ENCODE results near the gene RBM6. TPM values are rescaled to one million over a fixed set of nuclear protein-coding genes. Genes with fewer than 3 reads are reported as not detected.
"Not testable (repeated sequence)": the region's sequence is repeated elsewhere in the genome, so short reads cannot be mapped to it uniquely, and the experiment has no call there.

The RBM6 gene
- total RNA-seq, 2 experiments from 2014 or later: 90.8 to 95.2 TPM

DNA sequence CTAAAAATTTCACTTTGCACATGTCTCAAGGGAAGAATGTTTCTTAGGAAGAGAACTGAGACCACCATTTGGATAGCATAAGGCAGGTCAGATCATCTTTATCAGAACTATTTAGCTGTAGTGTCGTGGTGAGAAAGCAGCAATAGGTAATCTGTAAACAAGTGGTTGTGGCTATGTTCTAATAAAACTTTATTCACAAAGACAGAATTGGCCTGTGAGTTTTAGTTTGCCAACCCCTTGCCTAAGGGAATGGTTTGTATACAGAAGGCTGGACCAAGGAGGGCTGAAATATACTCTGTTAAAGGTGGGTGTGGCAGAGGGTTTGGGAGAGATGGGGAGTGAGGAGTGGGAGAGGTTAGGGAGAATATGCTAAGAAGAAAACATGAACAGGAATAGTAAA is 138.1 kb downstream of the RBM6 start:
- no peak for ATAC-seq
- ChIA-PET CTCF (no interaction called here), POLR2A (no interaction called here)
- Mint-ChIP-seq H3K27ac (peak overlapping the region; percentile 51), H3K4me1 (ENCODE audit: low read depth) (peaks cover 13% of the 10 kb centered on the region), H3K9me3 (no peaks in the 10 kb centered on the region), H3K36me3 (ENCODE audit: low read depth) (peaks cover 22% of the 10 kb centered on the region), H3K4me3 (no peak overlapping the region), H3K27me3 (no peaks in the 10 kb centered on the region)
- DNase-seq: no peak
- intact Hi-C loops (cut with micrococcal nuclease): no loop called here
- TF ChIP-seq, protein P1, sequence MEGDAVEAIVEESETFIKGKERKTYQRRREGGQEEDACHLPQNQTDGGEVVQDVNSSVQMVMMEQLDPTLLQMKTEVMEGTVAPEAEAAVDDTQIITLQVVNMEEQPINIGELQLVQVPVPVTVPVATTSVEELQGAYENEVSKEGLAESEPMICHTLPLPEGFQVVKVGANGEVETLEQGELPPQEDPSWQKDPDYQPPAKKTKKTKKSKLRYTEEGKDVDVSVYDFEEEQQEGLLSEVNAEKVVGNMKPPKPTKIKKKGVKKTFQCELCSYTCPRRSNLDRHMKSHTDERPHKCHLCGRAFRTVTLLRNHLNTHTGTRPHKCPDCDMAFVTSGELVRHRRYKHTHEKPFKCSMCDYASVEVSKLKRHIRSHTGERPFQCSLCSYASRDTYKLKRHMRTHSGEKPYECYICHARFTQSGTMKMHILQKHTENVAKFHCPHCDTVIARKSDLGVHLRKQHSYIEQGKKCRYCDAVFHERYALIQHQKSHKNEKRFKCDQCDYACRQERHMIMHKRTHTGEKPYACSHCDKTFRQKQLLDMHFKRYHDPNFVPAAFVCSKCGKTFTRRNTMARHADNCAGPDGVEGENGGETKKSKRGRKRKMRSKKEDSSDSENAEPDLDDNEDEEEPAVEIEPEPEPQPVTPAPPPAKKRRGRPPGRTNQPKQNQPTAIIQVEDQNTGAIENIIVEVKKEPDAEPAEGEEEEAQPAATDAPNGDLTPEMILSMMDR (IDR thresholded peaks at IDR 0.05): no peak

GRCh38 chr3:50078622-50079021 is 138.7 kb downstream of the RBM6 start:
- Mint-ChIP-seq H3K4me3 (no peak overlapping the region), H3K36me3 (ENCODE audit: low read depth) (peaks cover 18% of the 10 kb centered on the region), H3K9me3 (no peaks in the 10 kb centered on the region), H3K27me3 (no peaks in the 10 kb centered on the region), H3K27ac (peak overlapping the region; percentile 51), H3K4me1 (ENCODE audit: low read depth) (peaks cover 16% of the 10 kb centered on the region)
- ATAC-seq: peak; percentile 30
- intact Hi-C loops (cut with micrococcal nuclease): no loop called here
- CTCF ChIA-PET: no interaction called here
- TF ChIP-seq, protein P1 (IDR thresholded peaks at IDR 0.05): no peak
- no peak for DNase-seq
- POLR2A ChIA-PET: no interaction called here

DNA sequence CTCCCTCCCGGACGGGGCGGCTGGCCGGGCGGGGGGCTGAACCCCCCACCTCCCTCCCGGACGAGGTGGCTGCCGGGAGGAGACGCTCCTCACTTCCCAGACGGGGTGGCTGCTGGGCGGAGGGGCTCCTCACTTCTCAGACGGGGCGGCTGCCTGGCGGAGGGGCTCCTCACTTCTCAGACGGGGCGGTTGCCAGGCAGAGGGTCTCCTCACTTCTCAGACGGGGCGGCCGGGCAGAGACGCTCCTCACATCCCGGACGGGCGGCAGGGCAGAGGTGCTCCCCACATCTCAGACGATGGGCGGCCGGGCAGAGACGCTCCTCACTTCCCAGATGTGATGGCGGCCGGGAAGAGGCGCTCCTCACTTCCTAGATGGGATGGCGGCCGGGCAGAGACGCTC is 145.0 kb downstream of the RBM6 start:
- POLR2A ChIA-PET: not testable (repeated sequence)

DNA sequence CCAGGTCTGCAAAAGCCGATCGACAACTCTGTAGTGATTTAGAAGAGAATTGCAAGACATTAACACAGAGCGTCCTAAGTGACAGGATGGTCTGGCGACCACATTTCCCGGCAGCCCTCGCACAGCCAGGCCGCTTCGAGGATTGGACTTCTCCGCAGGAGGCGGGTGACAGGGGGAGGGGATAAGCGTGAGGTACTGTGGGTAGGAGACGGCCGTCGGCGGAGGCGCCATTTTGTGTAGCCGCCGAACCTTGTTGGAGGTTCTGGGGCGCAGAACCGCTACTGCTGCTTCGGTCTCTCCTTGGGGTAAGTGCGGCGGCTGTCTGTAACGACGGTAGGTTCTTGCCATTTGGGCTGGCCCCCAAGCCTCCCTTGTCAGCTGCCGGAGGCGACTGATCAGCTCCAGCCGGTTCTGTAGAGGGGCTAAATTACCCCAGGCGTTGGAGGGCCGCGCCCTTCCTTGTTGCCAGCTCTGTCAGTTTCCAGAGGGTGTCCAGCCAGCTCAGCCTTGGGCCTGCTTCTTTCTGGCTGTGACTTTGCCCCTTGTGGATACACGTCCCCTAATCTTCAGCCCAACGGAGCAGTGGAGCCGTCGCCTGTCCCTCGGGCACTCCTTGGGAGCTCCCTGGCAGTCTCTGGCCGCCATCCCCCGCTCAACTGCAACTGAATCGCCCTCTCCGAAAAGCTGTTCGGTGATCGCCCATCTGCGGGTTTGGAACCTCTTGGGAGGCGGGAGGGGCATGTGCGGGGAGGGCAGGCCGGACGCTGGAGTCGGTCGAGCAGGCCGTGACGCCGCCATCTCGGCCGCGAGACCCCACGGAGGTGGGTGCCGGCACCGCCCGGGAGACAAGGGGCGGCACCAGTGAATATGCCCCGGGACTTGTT is 149.0 kb downstream of the RBM6 start, which contains the start of gene RBM5:
RBM5 (plus strand) TSS at position 195 of the 884 bp plus-strand sequence. CDS start 1,516 bp downstream, outside the sequence.
- Mint-ChIP-seq H3K4me3 (peak within 1 kb of the TSS; percentile 99), H3K4me1 (ENCODE audit: low read depth) (peaks cover 29% of the 10 kb centered on the region), H3K36me3 (ENCODE audit: low read depth) (peaks cover 30% of the 10 kb centered on the region), H3K27ac (peak within 1 kb of the TSS; percentile 99), H3K9me3 (no peaks in the 10 kb centered on the region), H3K27me3 (no peaks in the 10 kb centered on the region)
- TF ChIP-seq, protein P1 (IDR thresholded peaks at IDR 0.05): no peak
- peak; percentile 100 for ATAC-seq
- peak; percentile 97 for DNase-seq
- ChIA-PET CTCF (interaction anchor here (0.6 to 2.7 kb wide), 4 partner anchors 20 to 106 kb away, joined by 3 to 9 read pairs (median 3); no protein-coding TSS in a partner anchor), POLR2A (interaction anchor here (0.6 to 1.6 kb wide), 4 partner anchors 13 to 286 kb away, joined by 3 to 5 read pairs (median 4); partner anchors contain the start of gene INKA1)
- intact Hi-C loops (cut with micrococcal nuclease): no loop called here

More for the DNA sequence above, 145.0 kb downstream of the RBM6 start:
- H3K4me3 Mint-ChIP-seq; H3K27me3 Mint-ChIP-seq; intact Hi-C loops (cut with micrococcal nuclease); CTCF ChIA-PET; H3K36me3 Mint-ChIP-seq (ENCODE audit: low read depth); ATAC-seq; H3K9me3 Mint-ChIP-seq; H3K27ac Mint-ChIP-seq; DNase-seq: not testable (repeated sequence)
- H3K4me1 Mint-ChIP-seq (ENCODE audit: low read depth): peaks cover 18% of the 10 kb centered on the region

DNA sequence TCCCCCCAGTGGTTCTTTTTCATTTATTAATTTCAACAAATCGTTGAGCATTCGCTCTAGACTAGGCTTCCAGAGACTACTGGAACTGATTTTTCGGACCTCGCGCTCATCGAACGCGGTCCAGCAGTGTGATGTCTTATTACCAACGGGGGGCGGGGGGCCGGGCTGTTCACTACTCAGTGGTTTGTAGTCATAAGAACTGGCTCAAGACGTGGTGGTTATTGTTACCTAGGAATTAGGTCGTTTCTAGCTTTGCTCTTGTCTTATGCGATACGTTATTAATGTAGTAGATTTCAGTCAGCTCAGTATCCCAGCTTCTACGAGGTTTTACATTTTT is 149.6 kb downstream of the RBM6 start:
- intact Hi-C loops (cut with micrococcal nuclease): no loop called here
- ChIA-PET POLR2A (interaction anchor here (0.6 to 1.6 kb wide), 4 partner anchors 13 to 286 kb away, joined by 3 to 5 read pairs (median 4); partner anchors contain the start of gene INKA1), CTCF (interaction anchor here (1.1 to 2.7 kb wide), 3 partner anchors 31 to 105 kb away, joined by 3 to 9 read pairs (median 3); no protein-coding TSS in a partner anchor)
- no peak for ATAC-seq
- DNase-seq: peak; percentile 51
- no peaks in the 10 kb centered on the region for H3K9me3 Mint-ChIP-seq
- H3K4me3 Mint-ChIP-seq: peak overlapping the region; percentile 99
- peaks cover 31% of the 10 kb centered on the region for H3K4me1 Mint-ChIP-seq (ENCODE audit: low read depth)
- TF ChIP-seq, protein P1 (IDR thresholded peaks at IDR 0.05): no peak
- H3K27me3 Mint-ChIP-seq: no peaks in the 10 kb centered on the region
- peaks cover 34% of the 10 kb centered on the region for H3K36me3 Mint-ChIP-seq (ENCODE audit: low read depth)
- peak overlapping the region; percentile 99 for H3K27ac Mint-ChIP-seq
